ENCODE measurements around the gene PDGFD.

Gene PDGFD

DNA sequence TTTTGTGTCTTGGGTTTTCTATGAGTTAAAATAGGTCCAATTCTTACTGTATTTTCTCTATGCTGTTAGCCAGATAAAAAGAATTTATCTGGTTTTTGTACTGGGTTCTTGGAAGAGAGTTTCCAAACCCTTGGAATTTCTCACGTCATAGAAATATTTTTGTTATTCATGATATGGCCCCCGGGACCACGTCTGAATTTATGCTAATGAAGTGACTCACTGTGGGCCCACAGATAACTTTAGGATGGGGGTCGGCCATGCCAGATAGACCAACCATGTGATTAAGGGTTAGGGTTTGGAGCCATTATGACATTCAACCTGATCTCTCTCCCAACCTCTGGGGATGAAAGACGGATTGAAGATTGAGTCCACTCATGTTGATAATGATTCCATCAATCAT, 163.1 kb downstream of the PDGFD start:
- DNase-seq (ENCODE audit: low spot score) = no peak

DNA sequence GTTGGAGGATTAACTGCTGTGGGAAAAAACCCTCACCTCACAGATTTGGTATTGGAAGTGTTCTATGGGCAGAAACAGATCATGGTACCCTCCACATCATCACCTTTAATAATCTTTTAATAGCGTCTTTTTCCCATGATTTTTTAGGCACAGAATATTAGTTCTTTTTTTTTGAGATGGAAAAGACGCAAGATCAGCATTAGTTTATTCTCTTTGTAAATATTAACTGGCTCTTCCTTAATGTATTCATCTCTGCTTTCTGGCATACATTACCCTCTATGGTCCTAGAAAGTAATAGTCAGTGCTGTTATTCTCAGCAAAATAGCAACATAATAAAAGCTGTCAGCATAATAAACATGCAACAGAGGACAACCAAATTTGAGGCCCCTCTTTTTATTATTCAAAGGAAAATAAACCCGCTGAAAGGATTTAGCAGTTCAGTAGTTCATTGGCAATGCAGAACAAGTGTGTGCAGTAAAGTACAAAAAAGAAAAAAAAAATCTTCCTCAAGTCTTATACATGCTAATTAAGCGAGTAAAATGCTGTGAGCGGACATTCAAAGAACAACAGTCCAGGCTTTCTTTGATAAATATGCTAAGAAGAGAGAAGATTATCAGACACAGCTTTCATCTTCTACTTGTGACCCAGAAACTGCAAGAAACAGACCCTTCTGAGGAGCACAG, 165.0 kb downstream of the PDGFD start:
- no peak for DNase-seq (ENCODE audit: low spot score)

- DNase-seq (ENCODE audit: low spot score) = no peak
These were observed 166.9 kb downstream of the PDGFD start for GRCh38 chr11:103997082-103997481.

GRCh38 chr11:103995896-103996295, 168.1 kb downstream of the PDGFD start:
- DNase-seq (ENCODE audit: low spot score) = no peak

GRCh38 chr11:103994518-103994917, 169.4 kb downstream of the PDGFD start:
- DNase-seq (ENCODE audit: low spot score) = no peak

- no peak for DNase-seq (ENCODE audit: low spot score)
These were observed 169.9 kb downstream of the PDGFD start for GRCh38 chr11:103994094-103994493.

- DNase-seq (ENCODE audit: low spot score) = no peak
These were observed 170.4 kb downstream of the PDGFD start for GRCh38 chr11:103993507-103993906.

GRCh38 chr11:103988595-103988969, 175.4 kb downstream of the PDGFD start:
- no peak for DNase-seq (ENCODE audit: low spot score)

- no peak for DNase-seq (ENCODE audit: low spot score)
These were observed 176.0 kb downstream of the PDGFD start for GRCh38 chr11:103987629-103988594.

DNA sequence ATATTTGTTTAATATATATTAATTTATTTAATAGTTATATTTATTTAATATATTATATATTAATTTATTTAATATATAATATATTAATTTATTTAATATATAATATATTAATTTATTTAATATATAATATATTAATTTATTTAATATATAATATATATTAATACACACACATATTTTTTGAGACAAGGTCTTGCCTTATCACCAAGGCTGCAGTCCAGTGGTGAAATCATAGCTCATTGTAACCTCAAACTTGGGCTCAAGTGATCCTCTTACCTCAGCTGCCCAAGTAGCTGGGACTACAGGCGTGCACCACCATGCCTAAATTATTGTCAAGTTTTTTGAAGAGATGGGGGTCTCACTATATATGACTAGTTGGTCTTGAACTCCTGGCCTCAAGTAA, 178.9 kb downstream of the PDGFD start:
- DNase-seq (ENCODE audit: low spot score) = no peak

DNA sequence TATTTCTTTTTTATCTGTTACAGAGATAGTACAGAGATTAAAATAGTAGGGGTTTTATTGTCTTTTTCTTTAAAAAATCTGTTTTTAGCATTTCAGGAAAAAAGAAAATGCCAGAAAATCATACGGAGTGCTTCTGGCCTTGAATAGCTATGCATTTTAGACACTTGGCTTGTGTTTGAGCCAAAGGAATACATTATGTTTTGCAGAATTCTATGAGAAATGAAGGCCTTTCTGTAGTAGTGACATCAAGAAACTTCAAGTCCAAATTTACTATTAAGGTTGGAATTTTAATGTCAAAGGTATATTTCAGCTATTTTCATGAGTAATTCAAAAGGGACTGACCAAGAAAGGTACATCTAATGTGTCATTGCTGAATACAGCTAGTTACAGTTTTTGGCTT, 183.8 kb downstream of the PDGFD start:
- DNase-seq (ENCODE audit: low spot score) = no peak

DNA sequence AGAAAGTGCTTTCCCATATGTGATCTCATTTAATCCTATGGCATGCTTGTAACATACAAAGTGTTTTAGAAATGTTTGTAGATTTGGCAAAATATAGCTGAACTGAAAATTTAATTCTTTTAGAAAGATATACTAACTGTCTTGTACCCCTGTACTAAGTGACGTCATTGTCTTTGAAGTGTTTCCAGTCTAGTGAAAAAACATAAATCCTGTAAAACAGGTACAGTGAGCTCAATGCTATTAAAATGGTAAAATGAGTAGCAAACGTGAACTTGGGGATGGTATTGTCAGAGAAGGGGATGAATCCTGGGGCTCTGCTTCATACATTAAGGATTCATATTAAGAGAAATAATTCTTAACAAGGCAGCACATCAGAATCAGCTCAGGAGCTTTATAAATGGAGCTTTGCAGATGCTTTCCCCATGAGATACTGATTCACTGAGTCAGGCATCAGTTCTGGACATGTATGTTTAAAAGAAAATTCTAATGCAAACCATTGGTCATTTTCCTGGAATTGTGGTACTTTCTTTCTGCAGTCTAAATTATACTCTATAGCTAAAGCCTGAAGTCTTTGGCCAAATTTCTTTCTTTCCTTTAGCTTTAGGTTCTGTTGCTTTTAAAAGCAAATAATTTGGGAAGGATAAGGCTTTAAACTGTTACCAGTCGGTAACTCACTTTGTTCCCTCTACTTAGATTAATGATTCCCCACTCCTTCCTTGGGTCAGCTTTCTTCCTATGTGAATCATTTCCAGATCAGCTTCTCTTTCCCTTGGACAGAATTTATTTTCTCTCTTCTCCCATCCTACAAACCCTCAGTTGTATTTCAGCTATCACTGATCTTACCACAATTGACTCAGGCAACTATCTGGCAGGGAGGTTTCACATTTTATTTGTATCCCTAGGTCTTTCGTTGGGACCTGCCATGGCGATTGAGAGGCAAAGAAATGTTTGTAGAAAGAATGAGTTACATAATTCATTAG, 185.0 kb downstream of the PDGFD start:
- DNase-seq (ENCODE audit: low spot score) = no peak

DNA sequence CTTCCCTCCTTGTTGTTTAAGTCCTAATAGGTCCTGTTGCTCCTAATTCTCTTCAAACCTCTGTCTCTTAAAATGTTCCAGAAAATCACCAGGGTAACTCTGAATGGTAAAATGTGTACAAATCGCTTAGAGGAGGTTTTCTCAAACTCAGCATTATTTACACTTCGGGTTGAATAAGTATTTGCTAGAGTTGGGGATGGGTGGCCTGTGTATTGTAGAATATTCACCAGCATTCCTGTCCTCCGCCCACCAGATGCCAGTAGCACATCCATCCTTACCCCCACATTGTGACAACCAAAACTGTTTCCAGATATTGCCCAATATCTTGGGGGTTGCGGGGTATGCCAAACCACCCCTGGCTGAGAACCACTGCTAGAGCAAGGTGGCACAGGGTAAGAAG, 191.9 kb downstream of the PDGFD start:
- no peak for DNase-seq (ENCODE audit: low spot score)

- no peak for DNase-seq (ENCODE audit: low spot score)
These were observed 193.2 kb downstream of the PDGFD start for GRCh38 chr11:103970701-103971249.

GRCh38 chr11:103968685-103969084, 195.3 kb downstream of the PDGFD start:
- DNase-seq (ENCODE audit: low spot score) = no peak

- no peak for DNase-seq (ENCODE audit: low spot score)
These were observed 196.0 kb downstream of the PDGFD start for GRCh38 chr11:103967985-103968384.

GRCh38 chr11:103964390-103964789, 199.6 kb downstream of the PDGFD start:
- DNase-seq (ENCODE audit: low spot score) = no peak

DNA sequence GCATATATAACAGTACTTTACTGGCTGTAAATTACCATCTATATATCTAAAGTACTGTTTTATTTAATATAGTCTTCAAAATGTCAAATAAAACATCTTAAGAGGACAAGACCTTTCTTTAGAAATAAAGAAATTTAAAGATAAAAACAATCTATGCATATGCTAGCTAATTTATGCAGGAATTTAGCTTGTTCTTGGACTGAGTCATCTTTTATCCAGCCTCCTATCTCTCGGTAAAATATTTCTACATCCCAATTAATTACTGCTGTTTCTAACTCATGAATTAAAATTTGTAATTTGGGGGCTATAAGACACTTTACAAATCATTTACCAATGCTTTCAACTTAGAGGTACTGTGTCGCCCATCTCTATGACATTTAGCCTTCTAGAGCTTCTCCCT, 200.3 kb downstream of the PDGFD start:
- no peak for DNase-seq (ENCODE audit: low spot score)

- no peak for DNase-seq (ENCODE audit: low spot score)
These were observed 202.9 kb downstream of the PDGFD start for GRCh38 chr11:103961010-103961409.

GRCh38 chr11:103960108-103960507, 203.8 kb downstream of the PDGFD start:
- no peak for DNase-seq (ENCODE audit: low spot score)

DNA sequence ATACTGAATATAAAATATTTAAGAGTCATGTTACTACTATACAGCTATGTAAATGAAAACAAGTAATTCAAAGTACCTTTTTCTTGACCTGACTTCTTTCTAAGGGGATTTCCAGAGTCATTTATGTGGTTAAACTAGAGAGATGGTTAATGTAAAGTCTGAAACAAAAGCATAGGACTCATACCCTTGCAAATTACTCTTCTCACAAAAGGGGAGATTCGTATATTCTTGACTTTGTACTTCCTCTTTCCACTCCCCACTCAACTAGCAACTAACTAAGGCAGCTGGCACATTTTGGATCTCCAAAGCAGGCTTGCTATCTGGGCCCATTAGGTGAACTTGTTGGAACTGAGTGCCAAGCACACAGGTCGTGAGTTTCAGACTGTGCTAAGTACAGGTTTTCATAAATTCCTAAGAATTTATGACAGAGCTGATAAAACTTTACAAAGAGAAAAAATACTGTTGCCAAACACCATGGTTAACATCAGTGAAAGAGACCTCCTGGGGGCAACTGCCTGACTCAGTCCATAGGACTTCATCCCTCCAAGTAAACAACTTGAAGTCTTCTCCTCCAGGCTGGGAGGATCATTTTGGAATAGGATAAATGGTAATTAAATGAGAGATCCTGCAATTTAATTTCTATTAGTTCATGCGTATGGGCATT, 204.5 kb downstream of the PDGFD start:
- DNase-seq (ENCODE audit: low spot score) = no peak
